HG02970 (cell line): Measurements from ENCODE around the gene GALNT2.

Source experiments
- ATAC-seq: cut with Tn5 transposase; IDR thresholded peaks from one replicate; pipeline ENCODE4 v1.9.1; 2021; ENCODE audit warnings: mild to moderate bottlenecking, moderate library complexity, moderate number of reproducible peaks; ENCODE audit not compliant: unreplicated experiment, low FRiP score

Gene GALNT2

DNA sequence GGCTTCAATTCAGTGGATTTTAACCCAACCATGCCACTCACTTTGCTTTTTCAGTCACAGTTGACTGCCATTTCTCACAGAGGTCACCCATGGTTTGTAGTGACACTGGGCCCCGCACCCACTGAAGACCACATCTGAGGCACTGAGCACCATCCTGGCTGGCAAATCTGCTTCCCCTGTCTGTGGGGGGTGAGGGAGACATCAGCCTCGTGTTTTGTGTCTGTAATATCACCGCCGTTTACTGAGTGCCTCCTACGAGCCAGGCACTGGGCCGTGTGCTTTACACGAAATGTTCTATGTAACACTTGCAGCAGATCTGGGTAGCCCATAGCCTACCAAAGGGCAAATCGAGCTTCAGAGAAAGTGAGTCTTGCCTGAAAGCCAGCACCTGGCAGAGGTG, 197.3 kb downstream of the GALNT2 start:
- ATAC-seq, result no peak

DNA sequence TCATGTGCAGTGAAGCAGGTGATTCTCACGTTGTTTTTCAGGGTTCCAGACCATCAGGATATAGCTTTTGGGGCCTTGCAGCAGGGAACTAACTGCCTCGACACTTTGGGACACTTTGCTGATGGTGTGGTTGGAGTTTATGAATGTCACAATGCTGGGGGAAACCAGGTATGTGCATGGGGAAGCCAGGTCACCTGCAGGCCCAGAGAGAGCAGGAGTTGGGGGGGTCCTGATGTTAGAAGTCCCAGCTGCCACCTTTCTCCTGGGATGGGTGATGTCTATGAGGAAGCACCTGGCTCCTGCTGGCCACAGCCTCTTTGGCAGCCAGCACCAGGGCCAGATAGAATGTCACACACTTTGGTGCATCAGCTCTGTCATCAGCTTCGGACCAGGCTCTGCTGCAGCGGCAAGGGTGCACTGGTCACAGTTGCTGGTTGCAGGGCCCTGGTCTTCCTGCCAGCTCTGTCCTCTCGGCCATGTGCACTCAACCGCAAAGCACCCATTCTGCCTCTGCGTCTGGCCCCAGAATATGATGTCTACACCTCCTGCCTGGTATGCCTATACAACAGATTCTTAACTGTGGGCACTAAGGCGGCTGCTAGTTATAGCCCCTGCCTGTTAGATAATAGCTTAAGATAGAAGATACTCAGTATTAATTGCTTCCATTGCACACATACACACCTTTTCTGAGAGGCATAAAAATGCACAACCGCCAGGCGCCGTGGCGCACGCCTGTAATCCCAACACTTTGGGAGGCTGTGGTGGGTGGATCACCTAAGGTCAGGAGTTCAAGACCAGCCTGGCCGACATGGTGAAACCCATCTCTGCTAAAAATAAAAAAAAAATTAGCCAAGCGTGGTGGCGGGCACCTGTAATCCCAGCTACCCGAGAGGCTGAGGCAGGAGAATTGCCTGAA, 198.4 kb downstream of the GALNT2 start:
- ATAC-seq, result no peak

DNA sequence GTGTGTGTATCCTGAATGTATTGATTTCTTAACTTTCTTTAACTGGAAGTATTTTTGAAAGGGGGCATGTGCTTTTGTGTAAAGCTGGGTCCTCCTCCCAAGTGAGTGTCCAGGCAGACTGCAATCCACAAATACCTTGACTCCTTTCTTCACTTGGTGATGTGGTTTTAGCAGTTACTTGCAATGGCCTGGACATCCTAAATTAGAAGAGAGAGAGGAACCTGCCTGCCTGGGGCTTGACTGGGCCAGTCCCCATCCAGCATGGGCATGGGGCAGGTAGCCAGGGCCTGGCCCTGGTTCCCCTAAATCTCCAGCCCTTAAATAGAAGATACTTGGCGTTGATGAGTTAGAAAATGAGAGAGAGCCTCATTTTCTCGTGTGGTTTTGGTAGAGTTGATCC, 199.4 kb downstream of the GALNT2 start:
- ATAC-seq, result no peak

DNA sequence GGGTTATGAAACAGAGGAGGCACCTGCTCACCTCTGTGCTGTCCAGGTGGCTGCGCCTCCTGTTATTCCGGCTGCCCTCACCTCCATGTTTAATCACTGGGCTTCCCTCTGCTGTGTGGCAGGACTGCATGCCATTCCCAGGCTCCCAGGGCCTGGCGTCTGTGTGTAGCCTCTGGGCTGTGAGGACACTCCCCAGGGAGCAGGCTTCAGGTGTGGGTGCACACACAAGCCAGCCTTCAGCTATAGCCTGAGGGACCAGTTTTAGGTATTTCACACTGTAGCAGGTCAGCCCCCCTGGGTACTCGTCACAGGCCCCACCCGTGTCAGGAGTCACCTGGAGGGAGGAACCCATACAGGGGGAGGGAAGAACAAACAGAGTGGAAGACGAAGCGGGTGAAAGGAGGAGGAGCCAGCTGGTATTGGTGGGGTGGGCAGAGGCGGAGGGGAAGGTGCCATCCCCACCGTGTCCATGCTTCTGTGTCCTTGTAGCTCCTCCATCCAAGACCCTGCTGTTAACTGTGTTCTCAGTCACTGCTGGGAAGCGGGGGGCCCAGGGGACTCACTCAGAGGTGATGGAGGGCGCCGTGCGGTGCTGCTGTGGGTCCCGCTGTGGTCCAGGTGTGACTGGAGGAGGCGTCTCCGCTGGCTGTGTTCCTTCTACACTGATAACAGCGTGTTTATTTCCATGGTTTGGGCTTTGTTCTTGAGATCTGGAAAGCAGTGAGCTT, 200.5 kb downstream of the GALNT2 start:
- ATAC-seq, result no peak

DNA sequence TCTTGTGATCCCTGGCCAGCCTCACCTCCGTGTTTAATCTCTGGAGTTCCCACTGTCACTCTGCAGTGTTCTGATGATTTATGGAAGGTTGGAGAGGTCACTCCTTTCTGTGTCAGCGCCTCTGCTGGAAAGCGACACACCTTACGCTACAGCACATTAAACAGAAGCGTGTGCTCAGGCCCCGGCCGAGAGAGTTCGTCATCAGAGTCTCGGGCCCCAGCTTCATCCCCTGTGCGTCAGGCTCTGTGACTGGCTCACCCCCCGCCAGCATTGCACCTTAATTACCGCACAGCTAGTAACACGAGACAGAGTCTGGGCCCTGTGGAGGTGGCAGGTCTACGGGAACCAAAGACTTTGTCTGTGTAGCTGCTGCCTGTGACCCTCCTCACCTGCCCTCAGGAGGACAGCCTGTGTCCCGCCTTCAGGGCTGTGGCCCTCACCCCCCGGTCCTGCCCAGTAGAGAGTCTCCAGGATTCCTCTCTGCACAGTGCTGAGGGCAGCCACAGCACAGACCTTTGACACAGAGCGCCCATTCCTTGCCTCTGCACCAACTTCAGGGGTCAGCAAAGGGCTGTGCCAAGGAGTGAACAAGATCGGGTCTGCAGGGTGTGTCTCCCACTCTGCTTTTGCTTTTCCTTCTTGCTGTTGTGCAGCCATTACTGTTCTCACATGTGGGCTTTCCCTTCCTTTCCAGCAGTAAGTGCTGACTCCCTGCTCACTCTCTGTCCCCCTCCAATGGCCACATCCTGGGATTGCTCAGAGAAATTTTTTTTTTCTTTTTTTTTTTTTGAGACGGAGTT, 201.5 kb downstream of the GALNT2 start:
- ATAC-seq, result no peak

DNA sequence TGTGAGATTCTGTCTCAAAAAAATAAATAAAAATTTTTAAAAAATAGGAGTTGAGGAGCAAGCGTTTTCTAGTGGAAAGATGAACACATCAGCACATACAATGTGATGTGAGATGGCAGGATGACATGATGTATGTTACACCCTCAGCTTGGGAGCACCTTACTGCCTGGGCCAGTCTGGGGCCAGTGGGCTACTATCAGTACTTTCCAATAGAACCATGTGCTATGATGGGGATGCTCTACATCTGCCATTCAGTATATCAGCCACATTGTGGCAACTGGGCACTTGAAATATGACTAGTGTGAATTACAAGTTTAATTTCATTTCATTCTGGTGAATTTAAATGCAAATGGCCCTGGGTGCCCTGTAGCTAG, 203.1 kb downstream of the GALNT2 start:
- no peak for ATAC-seq

DNA sequence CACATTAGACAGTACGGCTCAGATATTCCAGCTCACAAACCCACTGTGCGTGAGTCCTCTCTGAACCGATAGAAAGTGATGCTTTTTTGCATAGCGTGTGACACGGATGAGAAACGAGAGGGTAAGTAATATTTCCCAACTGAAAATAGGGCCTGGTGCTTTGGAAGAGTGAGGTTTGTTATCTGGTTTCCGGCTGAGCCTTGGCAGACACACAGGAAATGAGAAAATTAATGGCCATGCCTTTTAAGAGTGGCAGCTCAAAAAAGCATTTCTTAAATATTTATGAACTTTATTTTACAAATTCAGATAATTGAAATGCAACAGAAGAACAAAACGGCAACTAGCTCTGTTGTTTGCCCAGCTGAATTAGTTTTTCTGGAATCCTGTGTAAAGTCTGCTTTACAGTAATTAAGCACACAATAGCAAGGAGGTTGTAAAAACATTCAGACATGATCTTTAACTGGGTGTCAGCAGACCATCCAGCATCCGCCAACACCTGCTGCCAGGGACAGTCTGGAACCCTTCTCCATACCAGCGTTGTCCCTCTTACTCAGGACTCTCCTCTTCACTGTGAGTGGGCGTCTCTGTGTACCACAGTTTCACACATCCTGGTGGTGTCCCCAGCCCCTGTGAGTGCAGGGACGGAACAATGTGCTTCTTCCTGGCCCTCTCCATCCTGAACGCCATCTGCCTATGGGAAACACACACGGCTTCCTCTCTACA, 203.7 kb downstream of the GALNT2 start:
- ATAC-seq, result no peak

DNA sequence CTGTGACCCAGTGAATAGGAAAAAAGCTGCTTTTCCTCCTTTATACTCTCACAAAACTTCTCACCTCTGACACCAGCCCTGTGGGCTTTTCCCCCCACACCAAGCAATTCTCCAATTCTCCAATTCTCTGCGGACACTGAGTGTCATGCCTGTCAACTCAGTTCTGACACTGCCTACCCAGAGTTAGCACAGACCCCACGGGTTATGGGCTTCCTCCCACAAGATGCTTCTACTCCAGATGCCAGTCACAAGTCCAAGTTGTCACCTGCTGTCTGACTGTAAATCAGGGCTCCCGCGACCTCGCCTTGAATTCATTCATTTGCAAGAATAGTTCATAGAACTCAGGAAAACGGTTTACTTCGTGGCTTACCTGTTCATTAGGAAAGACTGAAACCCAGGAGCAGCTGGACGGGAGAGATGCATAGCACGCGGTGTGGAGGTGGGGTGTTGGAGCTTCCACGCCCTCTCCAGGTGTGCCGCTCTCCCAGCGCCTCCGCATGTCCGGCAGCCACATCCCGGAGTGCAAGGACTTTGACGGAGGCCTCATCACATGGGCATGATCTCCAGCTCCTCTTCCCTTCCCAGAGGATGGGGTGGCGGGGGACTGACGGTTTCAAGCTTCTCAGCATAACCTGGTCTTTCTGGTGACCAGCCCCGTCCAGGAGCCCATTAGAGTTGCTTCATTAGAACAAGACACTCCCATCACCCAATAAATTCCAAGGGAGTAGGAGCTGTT, 204.4 kb downstream of the GALNT2 start:
- no peak for ATAC-seq

DNA sequence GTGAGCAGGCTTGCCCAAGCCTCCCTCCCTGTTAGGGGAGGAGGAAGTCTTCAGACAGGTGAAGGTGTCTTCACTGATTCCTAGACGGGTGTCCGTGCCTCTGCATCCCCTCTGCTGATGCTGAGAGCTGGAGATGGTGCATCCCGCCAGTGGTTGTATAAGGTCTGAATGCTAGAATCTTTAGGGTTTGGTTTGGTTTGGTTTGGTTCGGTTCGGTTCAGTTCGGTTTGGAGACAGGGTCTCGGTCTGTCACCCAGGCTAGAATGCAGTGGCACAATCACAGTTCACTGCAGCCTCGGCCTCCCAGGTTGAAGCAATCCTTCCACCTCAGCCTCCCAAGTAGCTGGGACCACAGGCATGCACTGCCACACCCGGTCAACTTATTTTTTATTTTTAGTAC, 205.5 kb downstream of the GALNT2 start:
- no peak for ATAC-seq

DNA sequence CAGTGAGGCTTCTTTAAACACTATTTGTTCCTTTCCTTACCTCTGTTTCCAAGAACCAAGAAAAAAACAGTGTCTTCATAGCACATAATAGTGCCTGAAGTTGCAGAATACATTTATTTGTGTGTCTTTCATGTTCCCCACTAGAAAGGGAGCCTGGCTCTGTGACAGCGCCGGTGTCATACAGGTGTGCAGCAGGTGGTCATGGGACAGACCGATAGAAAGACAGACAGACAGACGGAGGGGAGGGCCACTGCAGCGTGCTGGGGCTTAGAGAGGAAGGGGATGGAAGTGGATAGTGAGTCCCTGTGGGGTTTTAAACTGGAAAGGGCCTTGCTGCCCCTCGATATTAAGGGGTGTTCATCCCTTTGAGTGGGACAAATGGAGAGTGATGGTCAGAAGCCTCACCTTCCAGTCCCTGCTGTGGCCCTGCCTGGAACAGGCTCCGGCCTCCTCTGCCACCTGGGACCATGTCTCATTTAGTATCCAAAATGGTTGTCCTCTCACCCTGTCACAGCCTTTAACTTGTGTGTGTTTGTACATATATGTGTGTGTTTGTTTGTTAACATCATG, 206.2 kb downstream of the GALNT2 start:
- ATAC-seq, result no peak

DNA sequence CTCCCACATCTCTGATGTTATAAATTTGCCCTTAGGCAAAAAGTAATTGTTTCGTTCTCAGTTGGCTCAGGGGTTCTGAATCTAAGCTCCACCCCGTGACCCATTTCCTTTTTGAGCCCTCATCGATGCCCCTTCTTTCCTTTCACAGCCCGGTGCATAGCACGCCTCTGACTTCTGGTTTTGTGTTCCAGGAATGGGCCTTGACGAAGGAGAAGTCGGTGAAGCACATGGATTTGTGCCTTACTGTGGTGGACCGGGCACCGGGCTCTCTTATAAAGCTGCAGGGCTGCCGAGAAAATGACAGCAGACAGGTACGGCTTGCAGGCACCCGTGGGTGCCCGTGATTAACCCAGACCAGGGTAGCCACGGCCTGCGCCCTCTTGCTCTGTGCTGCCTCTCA, 207.2 kb downstream of the GALNT2 start:
- ATAC-seq, result no peak

DNA sequence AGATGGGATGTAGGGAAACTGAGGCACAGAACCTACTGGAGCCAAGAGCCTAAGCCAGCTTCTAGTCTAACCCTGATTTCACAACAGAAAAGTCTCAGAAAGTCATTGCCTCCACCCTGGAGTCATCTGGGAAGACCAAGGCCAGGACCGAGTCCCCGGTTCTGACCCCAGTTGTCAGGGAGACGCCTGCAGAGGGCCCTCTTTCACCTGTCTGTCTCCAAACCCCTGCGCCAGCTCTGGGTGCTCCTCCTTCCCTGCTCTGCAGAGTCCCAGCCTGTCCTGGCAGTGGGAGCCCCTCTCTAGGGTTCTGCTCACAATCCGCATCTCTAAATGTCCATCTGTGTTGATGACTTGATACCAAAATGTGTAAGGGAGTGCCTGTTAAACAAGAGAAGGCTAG, 209.4 kb downstream of the GALNT2 start:
- no peak for ATAC-seq

DNA sequence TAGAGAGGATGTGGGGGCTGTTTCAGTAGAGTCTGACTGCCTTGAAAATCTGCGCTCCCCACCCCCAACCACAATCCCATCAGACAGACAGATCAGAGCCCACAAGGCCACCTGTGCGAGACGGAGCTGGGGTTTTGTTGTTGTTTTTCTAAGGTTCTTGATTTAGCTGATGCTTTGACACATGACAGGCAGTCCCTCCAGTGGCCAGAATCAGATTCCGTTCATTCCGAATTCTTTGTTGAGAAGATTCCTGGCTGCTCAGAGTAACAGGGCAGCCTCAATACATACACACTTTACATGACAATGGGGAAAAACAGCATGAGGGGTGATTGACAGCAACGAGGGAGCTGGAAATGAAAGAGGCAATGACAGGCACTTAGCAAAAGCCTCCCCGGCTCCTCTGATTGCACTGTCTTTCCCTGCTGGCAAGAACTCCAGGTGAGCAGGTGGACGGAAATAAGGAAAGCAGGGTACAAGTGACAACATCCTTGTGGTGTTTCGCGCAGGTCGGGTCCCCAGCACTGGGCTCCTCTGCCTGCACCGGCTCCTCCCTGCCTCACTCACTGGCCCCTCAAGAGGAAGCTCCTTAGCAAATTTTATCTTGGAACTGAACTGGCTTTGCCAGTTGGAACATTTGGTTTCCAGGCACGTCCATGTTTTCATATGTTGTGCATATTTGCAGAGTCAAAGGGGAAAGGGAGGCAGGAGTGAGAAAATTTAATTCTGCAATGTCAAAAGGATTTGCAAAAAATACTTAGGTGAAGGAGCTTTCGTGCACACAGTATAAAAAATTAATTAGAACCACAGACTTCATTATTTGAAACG, 210.4 kb downstream of the GALNT2 start:
- ATAC-seq, result no peak

DNA sequence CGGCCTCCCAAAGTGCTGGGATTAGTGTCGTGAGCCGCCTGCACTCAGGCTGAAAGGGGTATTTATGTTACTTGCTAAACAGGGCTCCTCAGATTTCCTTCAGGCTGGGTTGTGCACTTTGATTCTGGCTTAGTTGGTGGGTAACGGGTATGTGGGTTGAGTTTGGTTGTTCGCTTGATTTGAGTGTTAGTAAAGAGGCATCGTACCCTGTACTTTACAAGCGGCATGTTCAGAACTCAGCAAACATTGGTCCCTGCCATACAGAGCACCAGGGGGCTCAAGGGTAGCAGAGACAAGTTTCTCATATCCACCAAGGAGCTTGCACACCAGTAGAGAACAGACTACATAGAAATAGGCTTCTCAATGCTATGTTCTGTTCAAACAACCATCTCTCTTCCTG, 211.3 kb downstream of the GALNT2 start:
- no peak for ATAC-seq

DNA sequence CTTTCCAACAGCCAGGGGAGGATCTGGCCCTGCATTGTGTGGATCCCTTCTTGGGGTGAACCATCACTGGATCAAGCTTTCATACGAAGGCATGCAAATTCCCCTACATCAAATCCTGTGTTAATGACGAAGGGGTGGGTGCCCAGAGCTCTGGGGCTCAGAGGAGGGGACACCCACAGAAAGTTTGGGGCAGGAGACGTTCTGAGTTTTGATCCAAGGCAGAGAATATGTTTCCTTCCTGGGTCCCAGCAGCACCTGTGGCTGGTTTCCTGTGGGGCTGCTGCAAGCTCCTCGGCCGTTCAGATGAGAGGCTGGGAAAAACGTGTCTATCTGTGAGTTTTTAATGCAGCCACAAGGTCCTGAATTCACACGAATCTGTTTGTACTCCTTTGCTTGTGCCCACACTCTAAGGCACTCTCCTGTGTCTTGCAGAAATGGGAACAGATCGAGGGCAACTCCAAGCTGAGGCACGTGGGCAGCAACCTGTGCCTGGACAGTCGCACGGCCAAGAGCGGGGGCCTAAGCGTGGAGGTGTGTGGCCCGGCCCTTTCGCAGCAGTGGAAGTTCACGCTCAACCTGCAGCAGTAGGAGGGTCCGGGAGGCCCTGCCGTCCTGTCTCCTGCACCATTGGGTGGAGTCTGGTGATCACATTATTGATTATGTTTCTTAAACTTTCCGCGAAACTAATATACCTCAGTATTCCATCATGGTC, 212.0 kb downstream of the GALNT2 start:
- no peak for ATAC-seq

DNA sequence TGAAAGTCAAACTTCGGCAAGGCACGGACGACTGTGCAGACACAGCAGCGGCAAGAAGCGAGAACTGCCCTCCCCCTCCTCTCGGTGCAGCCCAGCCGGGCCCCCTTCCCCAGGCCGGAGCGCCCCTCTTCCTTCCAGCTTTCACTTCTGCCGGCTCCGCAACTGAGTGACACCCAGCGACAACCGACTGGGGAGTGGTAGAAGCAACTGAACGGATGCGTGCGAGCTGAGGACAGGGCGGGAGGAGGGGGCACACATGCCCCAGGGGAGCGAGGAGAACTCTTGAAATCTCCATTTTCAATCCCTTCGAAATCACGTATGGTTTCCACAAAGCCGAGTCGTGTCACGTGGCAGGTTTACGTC, 212.5 kb downstream of the GALNT2 start:
- no peak for ATAC-seq

DNA sequence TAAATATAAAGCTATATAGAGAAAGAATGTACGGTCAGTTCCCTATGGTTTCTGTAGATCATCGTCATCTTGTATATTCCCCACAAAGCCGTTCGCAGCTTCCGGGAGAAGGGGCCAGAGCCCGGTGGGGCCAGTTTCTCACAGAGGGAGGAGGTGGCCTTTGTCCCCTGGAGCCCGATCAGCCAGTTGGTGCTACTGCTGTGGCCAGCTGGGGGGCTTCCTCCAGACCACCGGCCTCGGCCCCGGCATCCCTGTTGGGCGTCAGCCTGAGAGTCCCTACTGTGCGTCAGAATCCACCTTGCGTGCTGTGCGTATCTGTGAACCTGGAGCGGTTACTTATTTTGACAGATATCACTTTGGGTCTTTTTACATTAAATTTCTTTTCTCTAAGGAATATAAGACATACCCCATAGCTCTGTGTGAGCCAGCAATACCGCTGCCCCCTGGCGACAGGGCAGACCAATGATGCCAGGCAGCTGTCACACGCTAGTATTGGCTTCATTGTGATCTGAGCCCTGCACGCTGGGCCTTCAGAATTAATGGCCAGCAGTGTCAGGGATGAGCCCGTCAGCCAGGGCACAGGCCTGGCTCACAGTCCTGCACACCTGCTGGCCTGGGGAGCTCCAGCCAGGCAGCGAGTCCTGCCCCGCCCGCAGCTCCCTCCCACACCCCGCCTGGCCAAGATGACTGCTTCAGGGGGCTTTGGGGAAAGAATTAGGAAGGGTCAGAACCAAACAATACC, 213.2 kb downstream of the GALNT2 start:
- no peak for ATAC-seq
